Measurements from ENCODE around the gene RABL2A.
"Not testable (repeated sequence)": the region's sequence is repeated elsewhere in the genome, so short reads cannot be mapped to it uniquely, and the experiment has no call there.

RABL2A gene

GRCh38 chr2:113690871-113691270 is 63.8 kb downstream of the RABL2A start:
- not testable (repeated sequence) for DNase-seq

Measured in NCI-H345 (cell line).